Ascending aorta (tissue), 2 donors: Measurements from ENCODE around the gene CIROP. TPM values are rescaled to one million over a fixed set of nuclear protein-coding genes. Genes with fewer than 3 reads are reported as not detected.

Source experiments
- DNase-seq, 2 donors: peaks; one replicate each; pipeline ENCODE4 v3.0.0-alpha.2; 2019; ENCODE audit warnings: low spot score in 2 of 2
- H3K27ac ChIP-seq, 2 donors: fragments of 200-600 bp; sonication (generic); one replicate each; pipeline ENCODE4 v1.5.1; 2016 to 2017; ENCODE audit warnings: mild to moderate bottlenecking in 1 of 2
- H3K27me3 ChIP-seq: fragments of 200-600 bp; sonication (generic); one replicate; pipeline ENCODE4 v1.5.1; 2017
- H3K36me3 ChIP-seq, 2 donors: fragments of 200-600 bp; sonication (generic); one replicate each; pipeline ENCODE4 v1.5.1; 2016
- H3K4me1 ChIP-seq, 2 donors: fragments of 200-600 bp; sonication (generic); one replicate each; pipeline ENCODE4 v1.5.1; 2016 to 2017; ENCODE audit warnings: mild to moderate bottlenecking in 1 of 2
- H3K4me3 ChIP-seq, 2 donors: fragments of 200-600 bp; sonication (generic); one replicate each; pipeline ENCODE4 v1.5.1; 2016 to 2017; ENCODE audit warnings: mild to moderate bottlenecking in 1 of 2
- H3K9me3 ChIP-seq, 2 donors: fragments of 200-600 bp; sonication (generic); one replicate each; pipeline ENCODE4 v1.5.1; 2016
- intact Hi-C: fragments of 100-400 bp; cut with DNase I; formaldehyde crosslinking; loops from one replicate; pipeline ENCODE4 v1.15.1; 2023
- total RNA-seq: library from RNA; depleted of rRNA; stranded (reverse); fragments of >200 nt; gene quantifications from one replicate; pipeline ENCODE4 v1.1.0, GENCODE V29; 2016
- TF ChIP-seq, protein P1 (sequence below), 3 experiments: fragments of 200-600 bp in 2 of 3; fragments of 450-650 bp in 1 of 3; sonication (generic) in 2 of 3; IDR thresholded peaks; one replicate each; pipeline ENCODE4 v1.5.1; 2016 to 2019; ENCODE audit warnings: antibody characterized with exemption in 3 of 3, mild to moderate bottlenecking in 1 of 3, moderate library complexity in 1 of 3

The CIROP gene
- total RNA-seq, 1 donor from 2014 or later, result not detected

- TF ChIP-seq, protein P1, sequence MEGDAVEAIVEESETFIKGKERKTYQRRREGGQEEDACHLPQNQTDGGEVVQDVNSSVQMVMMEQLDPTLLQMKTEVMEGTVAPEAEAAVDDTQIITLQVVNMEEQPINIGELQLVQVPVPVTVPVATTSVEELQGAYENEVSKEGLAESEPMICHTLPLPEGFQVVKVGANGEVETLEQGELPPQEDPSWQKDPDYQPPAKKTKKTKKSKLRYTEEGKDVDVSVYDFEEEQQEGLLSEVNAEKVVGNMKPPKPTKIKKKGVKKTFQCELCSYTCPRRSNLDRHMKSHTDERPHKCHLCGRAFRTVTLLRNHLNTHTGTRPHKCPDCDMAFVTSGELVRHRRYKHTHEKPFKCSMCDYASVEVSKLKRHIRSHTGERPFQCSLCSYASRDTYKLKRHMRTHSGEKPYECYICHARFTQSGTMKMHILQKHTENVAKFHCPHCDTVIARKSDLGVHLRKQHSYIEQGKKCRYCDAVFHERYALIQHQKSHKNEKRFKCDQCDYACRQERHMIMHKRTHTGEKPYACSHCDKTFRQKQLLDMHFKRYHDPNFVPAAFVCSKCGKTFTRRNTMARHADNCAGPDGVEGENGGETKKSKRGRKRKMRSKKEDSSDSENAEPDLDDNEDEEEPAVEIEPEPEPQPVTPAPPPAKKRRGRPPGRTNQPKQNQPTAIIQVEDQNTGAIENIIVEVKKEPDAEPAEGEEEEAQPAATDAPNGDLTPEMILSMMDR (IDR thresholded peaks at IDR 0.05), result no peak
- H3K4me3 ChIP-seq, result no peak overlapping the region
- intact Hi-C loops, result no loop called here
- peak in 1 of 2 donors; percentile 52 for DNase-seq
- no peak overlapping the region for H3K27ac ChIP-seq
- H3K36me3 ChIP-seq, result peaks cover 53 to 69% of the 10 kb centered on the region in 2 donors
- H3K9me3 ChIP-seq, result no peaks in the 10 kb centered on the region
- H3K4me1 ChIP-seq, result peaks cover 3 to 23% of the 10 kb centered on the region in 2 donors
- H3K27me3 ChIP-seq, result no peaks in the 10 kb centered on the region
These were observed 44.1 kb downstream of the CIROP start for GRCh38 chr14:23060536-23061260.

DNA sequence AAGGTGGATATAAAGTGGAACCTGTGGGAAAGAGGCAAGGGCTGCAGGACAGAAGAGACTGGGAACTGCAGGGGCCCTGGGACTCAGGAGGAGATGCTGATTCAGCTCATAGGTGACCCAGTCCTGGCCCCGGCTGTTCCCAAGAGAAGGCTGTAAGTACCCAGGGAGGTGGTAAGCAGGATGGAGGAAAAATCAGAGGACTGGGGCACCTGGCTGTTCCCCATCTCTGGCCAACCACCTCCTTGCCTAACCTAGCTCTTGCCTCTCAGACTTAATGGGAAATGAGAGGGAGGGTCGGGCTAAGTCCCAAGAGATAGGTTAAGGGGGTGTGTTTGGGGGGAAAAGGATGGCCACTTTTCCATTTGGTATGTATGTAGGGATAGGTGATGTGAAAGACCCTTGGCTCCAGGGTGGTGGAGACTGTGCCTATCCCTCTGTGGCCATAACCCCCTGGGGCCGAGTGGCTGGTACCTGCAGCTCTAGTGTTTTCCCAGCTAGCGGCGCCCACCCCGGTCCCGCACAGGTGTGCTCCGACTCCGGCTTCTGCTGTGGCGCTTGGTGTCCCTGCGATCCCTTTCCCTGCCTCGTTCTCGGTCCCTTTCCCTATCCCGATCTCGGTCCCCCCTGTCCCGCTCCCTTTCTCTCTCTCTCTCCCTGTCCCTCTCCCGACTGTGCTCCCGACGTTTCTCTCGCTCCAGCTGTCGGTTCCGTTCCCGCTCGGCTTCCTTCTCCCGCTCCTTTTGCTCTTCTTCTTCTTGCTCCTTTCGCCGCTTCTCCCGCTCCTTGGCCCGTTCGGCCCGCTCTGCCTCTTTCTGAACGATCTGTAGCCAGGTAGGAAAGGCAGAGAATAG lies 45.9 kb downstream of the CIROP start:
- H3K27ac ChIP-seq, result no peak overlapping the region
- no peak overlapping the region for H3K4me3 ChIP-seq
- no peaks in the 10 kb centered on the region for H3K9me3 ChIP-seq
- TF ChIP-seq, protein P1 (IDR thresholded peaks at IDR 0.05), result no peak
- peak in 1 of 2 donors; percentile 59 for DNase-seq
- no peaks in the 10 kb centered on the region for H3K27me3 ChIP-seq
- peaks cover 43 to 52% of the 10 kb centered on the region in 2 donors for H3K36me3 ChIP-seq
- H3K4me1 ChIP-seq, result peaks cover 3 to 23% of the 10 kb centered on the region in 2 donors
- intact Hi-C loops, result loop anchor here (1.0 to 10.0 kb wide), 4 partner anchors 24 to 504 kb away; no protein-coding TSS in a partner anchor

- Histone ChIP-seq H3K36me3 (peaks cover 37 to 44% of the 10 kb centered on the region in 2 donors), H3K27me3 (no peaks in the 10 kb centered on the region), H3K4me3 (peak overlapping the region; percentile 60 to 95), H3K9me3 (no peaks in the 10 kb centered on the region), H3K27ac (peak overlapping the region in 1 of 2 donors; percentile 73), H3K4me1 (peaks cover 3 to 23% of the 10 kb centered on the region in 2 donors)
- TF ChIP-seq, protein P1 (IDR thresholded peaks at IDR 0.05), result peak; percentile 87 to 96 (median 92)
- intact Hi-C loops, result loop anchor here (1.0 to 10.0 kb wide), 4 partner anchors 23 to 503 kb away; no protein-coding TSS in a partner anchor
- peak; percentile 28 to 86 for DNase-seq
These were observed 46.8 kb downstream of the CIROP start for GRCh38 chr14:23057757-23058653.

DNA sequence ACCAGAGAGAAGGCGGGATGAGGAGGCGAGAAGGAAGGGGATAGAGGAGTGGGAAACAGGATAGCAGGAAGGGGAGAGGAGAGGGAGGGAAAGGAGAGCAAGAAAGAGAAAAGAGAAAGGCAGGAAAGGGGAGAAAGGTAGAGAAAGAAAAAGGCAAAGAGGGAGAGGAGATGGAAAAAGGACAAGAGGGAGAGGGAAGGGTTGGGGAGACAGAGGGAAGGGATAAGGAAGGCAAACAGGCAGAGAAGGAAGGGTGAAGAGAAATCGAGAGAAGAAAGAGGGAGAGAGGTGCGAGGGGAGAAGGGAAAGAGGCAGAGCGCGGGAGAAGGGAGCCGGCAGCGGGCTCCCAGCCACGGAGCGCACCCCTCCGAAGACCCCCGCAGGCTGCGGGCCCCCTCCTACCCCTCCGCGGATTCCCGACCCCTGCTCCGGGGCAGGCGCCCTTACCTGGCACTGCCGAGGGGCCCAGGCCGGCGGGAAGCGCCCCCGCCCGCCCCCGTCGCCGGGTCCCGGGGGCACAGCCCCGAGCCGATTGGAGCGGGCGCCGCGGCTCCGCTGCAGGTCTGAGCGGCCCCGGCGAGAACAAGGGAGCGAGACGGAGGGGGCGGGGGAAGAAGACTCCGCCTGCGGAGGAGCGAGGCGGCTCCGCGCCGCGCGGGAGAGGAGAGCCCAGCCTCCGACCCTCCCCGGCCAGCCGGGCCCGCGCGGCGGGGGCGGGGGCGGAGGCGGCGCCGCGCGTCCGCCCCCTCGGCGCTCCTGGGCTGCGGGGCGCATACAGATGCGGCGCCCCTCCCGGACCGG lies 47.6 kb downstream of the CIROP start, which contains the start of gene CDH24:
Gene CDH24, minus strand, starts transcription at position 565 of the 801 bp plus-strand sequence. CDS start 1,787 bp downstream, outside the sequence.
- no peaks in the 10 kb centered on the region for H3K27me3 ChIP-seq
- H3K36me3 ChIP-seq, result peaks cover 31 to 35% of the 10 kb centered on the region in 2 donors
- H3K9me3 ChIP-seq, result no peaks in the 10 kb centered on the region
- intact Hi-C loops, result loop anchor here (5.0 to 10.0 kb wide), 2 partner anchors 125 to 502 kb away; no protein-coding TSS in a partner anchor
- H3K4me3 ChIP-seq, result peak within 1 kb of the TSS; percentile 60 to 95
- TF ChIP-seq, protein P1 (IDR thresholded peaks at IDR 0.05), result no peak
- peak within 1 kb of the TSS in 1 of 2 donors; percentile 73 for H3K27ac ChIP-seq
- peak in 1 of 2 donors; percentile 83 for DNase-seq
- H3K4me1 ChIP-seq, result peaks cover 3 to 21% of the 10 kb centered on the region in 2 donors
